Keratinocyte (primary cell): ENCODE measurements around the gene CHST10. TPM values are rescaled to one million over a fixed set of nuclear protein-coding genes. Genes with fewer than 3 reads are reported as not detected.
A peak's percentile ranks its signal among the peaks of the same experiment; 100 is the strongest.

ENCODE experiments used
- DNase-seq: peaks from one replicate; pipeline ENCODE4 v3.0.0-alpha.2; 2011; ENCODE audit warnings: low read depth, missing footprints, low spot score
- FAIRE-seq: peaks from 2 replicates; lab custom pipeline; 2011; peaks lifted over from hg19 to GRCh38; lab: Jason Lieb, UNC
- H2AFZ ChIP-seq: 2 replicates; pipeline ENCODE4 v1.6.0; 2012; ENCODE audit warnings: low read length, control low read depth, inconsistent platforms; ENCODE audit not compliant: control insufficient read depth
- H3K27ac ChIP-seq: 2 replicates; pipeline ENCODE4 v1.5.1; 2011; ENCODE audit warnings: low read length; ENCODE audit not compliant: control insufficient read depth, insufficient read depth
- H3K27me3 ChIP-seq: 3 replicates; pipeline ENCODE4 v1.6.0; 2011; ENCODE audit warnings: low read length; ENCODE audit not compliant: control insufficient read depth, insufficient read depth; ENCODE audit errors: extremely low read depth
- H3K36me3 ChIP-seq, 2 experiments: 2 replicates in 1 of 2; 3 replicates in 1 of 2; pipeline ENCODE4 v1.5.1; 2011; ENCODE audit warnings: low read length in 2 of 2, mild to moderate bottlenecking in 1 of 2; ENCODE audit not compliant: control insufficient read depth in 2 of 2, insufficient read depth in 2 of 2; ENCODE audit errors: extremely low read depth in 1 of 2
- H3K4me1 ChIP-seq: 3 replicates; pipeline ENCODE4 v1.5.1; 2011; ENCODE audit warnings: low read length; ENCODE audit not compliant: control insufficient read depth, insufficient read depth; ENCODE audit errors: extremely low read depth
- H3K4me2 ChIP-seq: 3 replicates; pipeline ENCODE4 v1.6.0; 2011; ENCODE audit warnings: low read depth, low read length; ENCODE audit not compliant: control insufficient read depth, insufficient read depth; ENCODE audit errors: extremely low read depth
- H3K4me3 ChIP-seq, 3 experiments: fragments of 200-600 bp in 1 of 3; sonication (generic) in 1 of 3; 2 replicates in 2 of 3; 3 replicates in 1 of 3; pipeline ENCODE4 v1.5.1; 2011 to 2016; ENCODE audit warnings: low read length in 3 of 3, mild to moderate bottlenecking in 3 of 3, control low read depth in 2 of 3, inconsistent platforms in 1 of 3, low read depth in 1 of 3, mixed read lengths in 1 of 3, mixed run types in 1 of 3, moderate library complexity in 1 of 3; ENCODE audit not compliant: control insufficient read depth in 2 of 3, insufficient read depth in 2 of 3; ENCODE audit errors: extremely low read depth in 1 of 3
- H3K79me2 ChIP-seq: 2 replicates; pipeline ENCODE4 v1.6.0; 2012; ENCODE audit warnings: low read length; ENCODE audit not compliant: control insufficient read depth, insufficient read depth
- H3K9ac ChIP-seq: 3 replicates; pipeline ENCODE4 v1.6.0; 2011; ENCODE audit warnings: low read length; ENCODE audit not compliant: control insufficient read depth, insufficient read depth; ENCODE audit errors: extremely low read depth
- H3K9me1 ChIP-seq: 3 replicates; pipeline ENCODE4 v1.6.0; 2011; ENCODE audit warnings: low read length; ENCODE audit not compliant: control insufficient read depth, insufficient read depth; ENCODE audit errors: extremely low read depth
- H3K9me3 ChIP-seq: 2 replicates; pipeline ENCODE4 v1.5.1; 2012; ENCODE audit warnings: low read depth, low read length; ENCODE audit not compliant: control insufficient read depth
- H4K20me1 ChIP-seq: 3 replicates; pipeline ENCODE4 v1.6.0; 2011; ENCODE audit warnings: low read length; ENCODE audit not compliant: control insufficient read depth, insufficient read depth; ENCODE audit errors: extremely low read depth
- CTCF ChIP-seq, 3 experiments: IDR thresholded peaks in 1 of 3; conservative IDR thresholded peaks in 1 of 3; optimal IDR thresholded peaks in 1 of 3; 2 replicates in 2 of 3; 3 replicates in 1 of 3; pipeline versions ENCODE3 to v1.5.1; 2011; ENCODE audit warnings: low read length in 3 of 3, mild to moderate bottlenecking in 3 of 3, moderate library complexity in 2 of 3, control low read depth in 1 of 3, inconsistent platforms in 1 of 3; ENCODE audit not compliant: insufficient read depth in 2 of 3; ENCODE audit errors: extremely low read depth in 1 of 3
- EZH2 ChIP-seq: IDR thresholded peaks from one replicate; pipeline ENCODE4 v1.6.1; 2012; ENCODE audit warnings: inconsistent platforms, mild to moderate bottlenecking, low read length, moderate library complexity
- dilution Hi-C: fragments of 300-500 bp; cut with MboI; formaldehyde crosslinking; loops from one replicate; pipeline ENCODE4 v1.7.0; 2020; ENCODE audit warnings: low sequenced_read_pairs; ENCODE audit not compliant: extremely low pct_ligation_motif_present
- polyA plus RNA-seq, 5 experiments: library from polyadenylated mRNA; depleted of rRNA in 3 of 5; stranded (reverse) in 3 of 5; stranded (forward) in 1 of 5; unstranded in 1 of 5; fragments of >200 nt; gene quantifications; 1 replicate in 1 of 5; 2 replicates in 3 of 5; 3 replicates in 1 of 5; pipeline versions ENCODE4 v1.2.1 to v1.2.3, GENCODE V29; 2011 to 2012; ENCODE audit warnings: missing spikeins in 2 of 5, low read depth in 1 of 5, low replicate concordance in 1 of 5

CHST10 gene
- polyA plus RNA-seq, 1 donor (not counting 4 experiments of a cell fraction or from before 2014, with no cell fraction given), result 1.6 TPM

- H3K9ac ChIP-seq, result no peak overlapping the region
- no peak overlapping the region for H3K4me3 ChIP-seq
- H3K36me3 ChIP-seq, result no peaks in the 10 kb centered on the region
- H3K27ac ChIP-seq, result no peak overlapping the region
- FAIRE-seq (peak; percentile 44), DNase-seq (no peak)
- H3K4me1 ChIP-seq, result no peaks in the 10 kb centered on the region
- no peaks in the 10 kb centered on the region for H3K79me2 ChIP-seq
- H3K9me3 ChIP-seq, result no peaks in the 10 kb centered on the region
- no peak overlapping the region for H3K4me2 ChIP-seq
- TF ChIP-seq EZH2, result no peak
- TF ChIP-seq CTCF (optimal IDR thresholded peaks at IDR 0.05 in 1 of 3, IDR thresholded peaks at IDR 0.05 in 1 of 3, conservative IDR thresholded peaks at IDR 0.05 in 1 of 3; ENCODE audit: extremely low read depth in 1 of 3, insufficient read depth in 2 of 3, low read length in 3 of 3), result peak; percentile 48 to 61 (median 50)
- H4K20me1 ChIP-seq, result no peaks in the 10 kb centered on the region
- no peaks in the 10 kb centered on the region for H3K9me1 ChIP-seq
- no peaks in the 10 kb centered on the region for H3K27me3 ChIP-seq
- dilution Hi-C loops, result no loop called here
- H2AFZ ChIP-seq, result no peak overlapping the region
Measured at GRCh38 chr2:100422320-100423055, 5.0 kb upstream of the CHST10 start.

GRCh38 chr2:100419915-100420314 lies 2.4 kb upstream of the CHST10 start:
- H3K4me3 ChIP-seq, result no peak overlapping the region
- H3K27ac ChIP-seq, result no peak overlapping the region
- H3K9ac ChIP-seq, result no peak overlapping the region
- H3K9me1 ChIP-seq, result no peaks in the 10 kb centered on the region
- H3K36me3 ChIP-seq, result no peaks in the 10 kb centered on the region
- no peaks in the 10 kb centered on the region for H3K79me2 ChIP-seq
- DNase-seq, result no peak
- H2AFZ ChIP-seq, result no peak overlapping the region
- no peaks in the 10 kb centered on the region for H3K9me3 ChIP-seq
- peaks cover 9% of the 10 kb centered on the region for H3K27me3 ChIP-seq
- TF ChIP-seq CTCF (optimal IDR thresholded peaks at IDR 0.05 in 1 of 3, IDR thresholded peaks at IDR 0.05 in 1 of 3, conservative IDR thresholded peaks at IDR 0.05 in 1 of 3; ENCODE audit: extremely low read depth in 1 of 3, insufficient read depth in 2 of 3, low read length in 3 of 3) (no peak), EZH2 (no peak)
- no peaks in the 10 kb centered on the region for H4K20me1 ChIP-seq
- no peak overlapping the region for H3K4me2 ChIP-seq
- H3K4me1 ChIP-seq, result peaks cover 5% of the 10 kb centered on the region
- dilution Hi-C loops, result no loop called here
- no peak for FAIRE-seq
